CD14-positive monocyte (primary cell): Measurements from ENCODE around the gene VPS37C. TPM values are rescaled to one million over a fixed set of nuclear protein-coding genes. Genes with fewer than 3 reads are reported as not detected.

ENCODE experiments used
- DNase-seq, 3 donors: peaks; one replicate each; pipeline ENCODE4 v3.0.0-alpha.2; 2011 to 2022
- H2AFZ ChIP-seq: 2 replicates; pipeline ENCODE4 v1.6.0; 2012; ENCODE audit warnings: mild to moderate bottlenecking, low read depth, low read length, inconsistent platforms; ENCODE audit not compliant: insufficient read depth, poor library complexity, severe bottlenecking
- H3K27ac ChIP-seq, 2 donors: 1 replicate in 1 of 2; 2 replicates in 1 of 2; pipeline ENCODE4 v1.5.1; 2012 to 2013; ENCODE audit warnings: low read length in 2 of 2, control low read depth in 1 of 2, inconsistent platforms in 1 of 2, low read depth in 1 of 2, mild to moderate bottlenecking in 1 of 2
- H3K27me3 ChIP-seq, 2 donors: one replicate each; pipeline versions ENCODE4 v1.6.0 to v1.6.1; 2011 to 2013; ENCODE audit warnings: low read length in 2 of 2; ENCODE audit not compliant: control insufficient read depth in 2 of 2, insufficient read depth in 2 of 2
- H3K36me3 ChIP-seq, 2 donors: replicated peaks in 1 of 2; 1 replicate in 1 of 2; 2 replicates in 1 of 2; pipeline versions ENCODE4 v1.5.1 to v1.6.1; 2012 to 2013; ENCODE audit warnings: low read length in 2 of 2, control low read depth in 1 of 2, inconsistent platforms in 1 of 2, mild to moderate bottlenecking in 1 of 2; ENCODE audit not compliant: insufficient read depth in 2 of 2, control insufficient read depth in 1 of 2
- H3K4me1 ChIP-seq, 2 donors: 1 replicate in 1 of 2; 2 replicates in 1 of 2; pipeline versions ENCODE4 v1.5.1 to v1.6.1; 2012 to 2013; ENCODE audit warnings: low read length in 2 of 2, control low read depth in 1 of 2, inconsistent platforms in 1 of 2, mild to moderate bottlenecking in 1 of 2, moderate library complexity in 1 of 2; ENCODE audit not compliant: insufficient read depth in 2 of 2, control insufficient read depth in 1 of 2
- H3K4me2 ChIP-seq: replicated peaks from 2 replicates; pipeline ENCODE3; 2012; ENCODE audit warnings: low read length, moderate library complexity, mild to moderate bottlenecking; ENCODE audit not compliant: poor library complexity, severe bottlenecking; ENCODE audit errors: extremely low read depth
- H3K4me3 ChIP-seq, 3 experiments: fragments of 200-600 bp in 1 of 3; sonication (generic) in 1 of 3; replicated peaks in 1 of 3; 1 replicate in 2 of 3; 2 replicates in 1 of 3; pipeline ENCODE4 v1.5.1; 2011 to 2013; ENCODE audit warnings: low read length in 3 of 3, mild to moderate bottlenecking in 3 of 3, control low read depth in 2 of 3, low read depth in 2 of 3, inconsistent platforms in 1 of 3, moderate library complexity in 1 of 3
- H3K79me2 ChIP-seq: 2 replicates; pipeline ENCODE4 v1.6.0; 2012; ENCODE audit warnings: mild to moderate bottlenecking, control low read depth, inconsistent platforms, low read length, moderate library complexity; ENCODE audit not compliant: insufficient read depth
- H3K9ac ChIP-seq: 2 replicates; pipeline ENCODE4 v1.6.0; 2017; ENCODE audit warnings: low read length, mild to moderate bottlenecking; ENCODE audit not compliant: insufficient read depth, poor library complexity, severe bottlenecking
- H3K9me3 ChIP-seq, 2 donors: replicated peaks in 1 of 2; 1 replicate in 1 of 2; 2 replicates in 1 of 2; pipeline versions ENCODE4 v1.5.1 to v1.6.1; 2012 to 2013; ENCODE audit warnings: low read length in 2 of 2, control low read depth in 1 of 2; ENCODE audit not compliant: control insufficient read depth in 1 of 2, insufficient read depth in 1 of 2
- H4K20me1 ChIP-seq: 2 replicates; pipeline ENCODE4 v1.6.0; 2012; ENCODE audit warnings: mild to moderate bottlenecking, low read length, control low read depth, moderate library complexity; ENCODE audit not compliant: insufficient read depth
- H3K27ac Mint-ChIP-seq, 7 donors: one replicate each; pipeline ENCODE4 v1.8.0; 2020; ENCODE audit warnings: mild to moderate bottlenecking in 7 of 7, mixed read lengths in 7 of 7, moderate library complexity in 6 of 7, inconsistent platforms in 2 of 7
- H3K27me3 Mint-ChIP-seq, 3 donors: one replicate each; pipeline ENCODE4 v1.8.0; 2021 to 2022; ENCODE audit warnings: low read depth in 3 of 3, mild to moderate bottlenecking in 3 of 3, mixed read lengths in 3 of 3, moderate library complexity in 3 of 3, inconsistent platforms in 1 of 3
- H3K36me3 Mint-ChIP-seq, 2 donors: one replicate each; pipeline ENCODE4 v1.8.0; 2020; ENCODE audit warnings: mixed read lengths in 2 of 2, inconsistent platforms in 1 of 2, mild to moderate bottlenecking in 1 of 2
- H3K4me1 Mint-ChIP-seq: one replicate; pipeline ENCODE4 v1.8.0; 2020; ENCODE audit warnings: mild to moderate bottlenecking, mixed read lengths
- H3K4me3 Mint-ChIP-seq, 2 donors: one replicate each; pipeline ENCODE4 v1.8.0; 2020; ENCODE audit warnings: mild to moderate bottlenecking in 2 of 2, mixed read lengths in 2 of 2, moderate library complexity in 1 of 2
- H3K9me3 Mint-ChIP-seq, 7 donors: one replicate each; pipeline ENCODE4 v1.8.0; 2020 to 2022; ENCODE audit warnings: mixed read lengths in 7 of 7, mild to moderate bottlenecking in 6 of 7, moderate library complexity in 6 of 7, inconsistent platforms in 2 of 7
- WGBS: methylation state at CpG from one replicate; pipeline ENCODE4 v1.1.5; 2013; ENCODE audit warnings: missing lambda C conversion rate; ENCODE audit not compliant: insufficient coverage; 5-methylcytosine and 5-hydroxymethylcytosine counted together
- intact Hi-C, 2 donors: fragments of 100-400 bp; cut with micrococcal nuclease; formaldehyde crosslinking; loops; one replicate each; pipeline versions ENCODE4 v1.15.0 to v1.15.1; 2023
- polyA plus RNA-seq, 3 donors: library from polyadenylated mRNA; depleted of rRNA in 1 of 3; unstranded in 2 of 3; stranded (reverse) in 1 of 3; fragments of 300-500 nt in 2 of 3; fragments of >200 nt in 1 of 3; fragmentation: Illumina TruSeq in 2 of 3; gene quantifications; 1 replicate in 2 of 3; 2 replicates in 1 of 3; pipeline ENCODE4 v1.2.3, GENCODE V29; 2012 to 2021
- TF ChIP-seq, protein P1 (sequence below): fragments of 200-600 bp; IDR thresholded peaks from one replicate; pipeline ENCODE4 v1.8.0; 2022; ENCODE audit warnings: antibody characterized with exemption, mild to moderate bottlenecking

Gene VPS37C
- polyA plus RNA-seq, 3 donors: 1.9 to 25.1 (median 3.8) TPM

DNA sequence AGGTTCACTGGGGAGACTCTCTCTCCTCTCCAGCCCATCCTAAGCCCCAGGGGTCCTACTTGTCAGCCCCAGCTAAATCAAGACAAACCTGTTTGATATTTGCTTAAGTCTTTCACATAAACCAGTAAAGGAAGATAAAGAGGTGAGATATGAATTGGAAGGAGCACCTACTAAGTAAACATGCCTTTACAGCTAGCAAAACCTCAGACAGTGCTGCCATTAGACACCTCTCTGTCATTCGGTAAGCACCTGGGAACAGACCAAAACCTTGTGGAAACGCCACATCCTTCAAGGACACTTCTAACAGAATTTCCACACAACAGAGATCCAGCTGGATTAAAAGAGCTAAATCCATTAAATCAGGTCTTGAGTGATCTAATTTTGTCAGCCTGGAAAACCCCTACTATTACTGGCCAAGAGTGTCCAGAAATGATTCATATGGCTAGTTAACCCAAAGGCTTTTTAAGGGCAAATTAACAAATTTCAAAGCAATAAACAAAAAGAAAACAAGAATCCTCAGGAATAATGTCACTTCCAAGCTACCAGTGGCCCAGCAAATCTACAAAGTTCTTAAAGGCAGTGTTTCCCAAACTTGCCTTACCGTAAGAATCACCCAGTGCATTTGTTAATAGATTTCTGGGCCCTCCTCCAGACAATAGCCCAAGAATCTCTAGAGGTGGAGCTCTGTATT, 2.4 kb downstream of the VPS37C start:
- peak overlapping the region in 1 of 2 donors; percentile 76 for H3K27ac ChIP-seq
- peak in 2 of 3 donors; percentile 66 to 80 for DNase-seq
- peak overlapping the region; percentile 8 for H3K4me2 ChIP-seq
- H3K9me3 ChIP-seq: peaks cover 0 to 8% of the 10 kb centered on the region in 2 donors
- intact Hi-C loops: no loop called here
- peaks cover 42 to 53% of the 10 kb centered on the region in 2 donors for H3K4me1 ChIP-seq
- peak overlapping the region in 6 of 7 donors; percentile 56 to 86 (median 78) for H3K27ac Mint-ChIP-seq
- no peak overlapping the region for H3K9ac ChIP-seq
- H3K4me3 ChIP-seq: no peak overlapping the region
- H3K36me3 Mint-ChIP-seq: peaks cover 31 to 49% of the 10 kb centered on the region in 2 donors
- no peaks in the 10 kb centered on the region for H3K27me3 ChIP-seq
- peaks cover 11 to 20% (median 13%) of the 10 kb centered on the region in 7 donors for H3K9me3 Mint-ChIP-seq
- peaks cover 53% of the 10 kb centered on the region for H4K20me1 ChIP-seq
- H2AFZ ChIP-seq: no peak overlapping the region
- H3K4me3 Mint-ChIP-seq: peak overlapping the region in 1 of 2 donors; percentile 39
- peaks cover 0 to 8% (median 0%) of the 10 kb centered on the region in 3 donors for H3K27me3 Mint-ChIP-seq
- WGBS: 80% methylated on average over 1 of the region's 3 CpGs
- peaks cover 57% of the 10 kb centered on the region for H3K4me1 Mint-ChIP-seq
- TF ChIP-seq, protein P1, sequence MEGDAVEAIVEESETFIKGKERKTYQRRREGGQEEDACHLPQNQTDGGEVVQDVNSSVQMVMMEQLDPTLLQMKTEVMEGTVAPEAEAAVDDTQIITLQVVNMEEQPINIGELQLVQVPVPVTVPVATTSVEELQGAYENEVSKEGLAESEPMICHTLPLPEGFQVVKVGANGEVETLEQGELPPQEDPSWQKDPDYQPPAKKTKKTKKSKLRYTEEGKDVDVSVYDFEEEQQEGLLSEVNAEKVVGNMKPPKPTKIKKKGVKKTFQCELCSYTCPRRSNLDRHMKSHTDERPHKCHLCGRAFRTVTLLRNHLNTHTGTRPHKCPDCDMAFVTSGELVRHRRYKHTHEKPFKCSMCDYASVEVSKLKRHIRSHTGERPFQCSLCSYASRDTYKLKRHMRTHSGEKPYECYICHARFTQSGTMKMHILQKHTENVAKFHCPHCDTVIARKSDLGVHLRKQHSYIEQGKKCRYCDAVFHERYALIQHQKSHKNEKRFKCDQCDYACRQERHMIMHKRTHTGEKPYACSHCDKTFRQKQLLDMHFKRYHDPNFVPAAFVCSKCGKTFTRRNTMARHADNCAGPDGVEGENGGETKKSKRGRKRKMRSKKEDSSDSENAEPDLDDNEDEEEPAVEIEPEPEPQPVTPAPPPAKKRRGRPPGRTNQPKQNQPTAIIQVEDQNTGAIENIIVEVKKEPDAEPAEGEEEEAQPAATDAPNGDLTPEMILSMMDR: no peak
- H3K36me3 ChIP-seq: peaks cover 0 to 21% of the 10 kb centered on the region in 2 donors
- peaks cover 75% of the 10 kb centered on the region for H3K79me2 ChIP-seq

DNA sequence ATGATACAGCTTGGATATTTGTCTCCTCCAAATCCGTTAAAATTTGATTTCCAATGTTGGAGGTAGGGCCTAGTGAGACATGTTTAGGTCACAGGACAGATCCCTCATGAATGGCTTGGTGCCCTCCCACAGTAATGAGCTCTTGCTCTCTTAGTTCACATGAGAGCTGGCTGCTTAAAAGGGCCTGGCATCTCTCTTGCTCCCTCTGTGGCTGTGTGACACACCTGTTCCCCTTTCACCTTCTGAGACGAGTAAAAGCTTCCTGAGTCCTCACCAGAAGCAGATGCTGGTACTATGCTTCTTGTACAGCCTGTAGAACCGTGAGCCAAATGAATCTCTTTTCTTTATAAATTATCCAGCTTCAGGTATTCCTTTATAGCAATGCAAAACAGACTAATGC, 3.5 kb downstream of the VPS37C start:
- Mint-ChIP-seq H3K9me3 (peaks cover 6 to 16% (median 11%) of the 10 kb centered on the region in 7 donors), H3K36me3 (peaks cover 32 to 47% of the 10 kb centered on the region in 2 donors), H3K27ac (peak overlapping the region in 5 of 7 donors; percentile 16 to 84 (median 73)), H3K27me3 (peaks cover 0 to 3% (median 0%) of the 10 kb centered on the region in 3 donors), H3K4me3 (no peak overlapping the region), H3K4me1 (peaks cover 48% of the 10 kb centered on the region)
- H3K4me1 ChIP-seq: peaks cover 31 to 43% of the 10 kb centered on the region in 2 donors
- no peak overlapping the region for H2AFZ ChIP-seq
- no peak overlapping the region for H3K9ac ChIP-seq
- H3K9me3 ChIP-seq: peaks cover 0 to 8% of the 10 kb centered on the region in 2 donors
- H3K79me2 ChIP-seq: peaks cover 86% of the 10 kb centered on the region
- TF ChIP-seq, protein P1: no peak
- DNase-seq: no peak
- 75% methylated on average over 2 of the region's 3 CpGs for WGBS
- H3K27me3 ChIP-seq: no peaks in the 10 kb centered on the region
- peaks cover 63% of the 10 kb centered on the region for H4K20me1 ChIP-seq
- H3K36me3 ChIP-seq: peaks cover 0 to 21% of the 10 kb centered on the region in 2 donors
- no peak overlapping the region for H3K4me2 ChIP-seq
- H3K27ac ChIP-seq: peak overlapping the region in 1 of 2 donors; percentile 76
- no peak overlapping the region for H3K4me3 ChIP-seq
- intact Hi-C loops: loop anchor here in 1 of 2 donors (2.0 kb wide), 1 partner anchor 15 kb away; no protein-coding TSS in a partner anchor
